HG02759 (cell line): ENCODE measurements around the gene IGFBP3.

Experiments
- ATAC-seq: cut with Tn5 transposase; IDR thresholded peaks from one replicate; pipeline ENCODE4 v1.9.1; 2021; ENCODE audit warnings: mild to moderate bottlenecking, moderate library complexity; ENCODE audit not compliant: unreplicated experiment

IGFBP3 gene

GRCh38 chr7:45923290-45923689, 2.2 kb upstream of the IGFBP3 start:
- ATAC-seq = peak; percentile 40

- no peak for ATAC-seq
Observed at GRCh38 chr7:45922810-45923209, 1.7 kb upstream of the IGFBP3 start.

- no peak for ATAC-seq
Observed at GRCh38 chr7:45921699-45922519, 837 bp upstream of the IGFBP3 start.

- ATAC-seq = no peak
Observed at GRCh38 chr7:45921381-45921698, 268 bp upstream of the IGFBP3 start.

GRCh38 chr7:45919993-45920459, 1.0 kb downstream of the IGFBP3 start:
- no peak for ATAC-seq

GRCh38 chr7:45919231-45919784, 1.8 kb downstream of the IGFBP3 start:
- no peak for ATAC-seq

GRCh38 chr7:45918556-45918955, 2.5 kb downstream of the IGFBP3 start:
- ATAC-seq = no peak

- peak; percentile 74 for ATAC-seq
Observed at GRCh38 chr7:45917658-45918057, 3.4 kb downstream of the IGFBP3 start.

- ATAC-seq = no peak
Observed at GRCh38 chr7:45917064-45917463, 4.0 kb downstream of the IGFBP3 start.

- ATAC-seq = no peak
Observed at GRCh38 chr7:45915606-45916005, 5.5 kb downstream of the IGFBP3 start.

GRCh38 chr7:45914911-45915310, 6.2 kb downstream of the IGFBP3 start:
- no peak for ATAC-seq

- ATAC-seq = no peak
Observed at GRCh38 chr7:45912972-45913371, 8.1 kb downstream of the IGFBP3 start.

- ATAC-seq = no peak
Observed at GRCh38 chr7:45911311-45911710, 9.8 kb downstream of the IGFBP3 start.

GRCh38 chr7:45910855-45911254, 10.2 kb downstream of the IGFBP3 start:
- ATAC-seq = no peak

- ATAC-seq = no peak
Observed at GRCh38 chr7:45909561-45909960, 11.5 kb downstream of the IGFBP3 start.

- no peak for ATAC-seq
Observed at GRCh38 chr7:45902820-45903219, 18.3 kb downstream of the IGFBP3 start.

- ATAC-seq = no peak
Observed at GRCh38 chr7:45901566-45901965, 19.5 kb downstream of the IGFBP3 start.

GRCh38 chr7:45898222-45898621, 22.9 kb downstream of the IGFBP3 start:
- ATAC-seq = no peak

- ATAC-seq = no peak
Observed at GRCh38 chr7:45897042-45897690, 23.9 kb downstream of the IGFBP3 start.

- ATAC-seq = no peak
Observed at GRCh38 chr7:45894665-45895062, 26.4 kb downstream of the IGFBP3 start.

- ATAC-seq = no peak
Observed at GRCh38 chr7:45893996-45894664, 26.9 kb downstream of the IGFBP3 start.
